Esophagus squamous epithelium (tissue), 4 donors: Measurements from ENCODE around the gene CIB4.

ENCODE experiments used
- CTCF ChIP-seq, 6 experiments: fragments of 450-650 bp in 4 of 6; fragments of 200-600 bp in 2 of 6; sonication (generic) in 2 of 6; IDR thresholded peaks; one replicate each; pipeline ENCODE4 v1.5.1; 2016 to 2019; ENCODE audit warnings: antibody characterized with exemption in 6 of 6, mild to moderate bottlenecking in 4 of 6, moderate library complexity in 4 of 6
- POLR2A ChIP-seq, 4 donors: fragments of 450-650 bp; IDR thresholded peaks; one replicate each; pipeline ENCODE4 v1.6.1; 2017; ENCODE audit warnings: antibody characterized with exemption in 4 of 4, mild to moderate bottlenecking in 4 of 4, moderate library complexity in 3 of 4

GRCh38 chr2:26687328-26687727 is 46.2 kb upstream of the CIB4 start:
- TF ChIP-seq CTCF (IDR thresholded peaks at IDR 0.05) (no peak), POLR2A (IDR thresholded peaks at IDR 0.05) (no peak)
